ENCODE results near the gene HDGFL3.
A peak's percentile ranks its signal among the peaks of the same experiment; 100 is the strongest.

HDGFL3 gene

GRCh38 chr15:83082730-83083386, 124.8 kb downstream of the HDGFL3 start:
- DNase-seq, result no peak
- Histone ChIP-seq H2BK15ac (ENCODE audit: low read depth, poor library complexity, severe bottlenecking) (no peak overlapping the region), H3K4me2 (ENCODE audit: low read length, poor library complexity, severe bottlenecking) (peak overlapping the region; percentile 7), H3K4me1 (ENCODE audit: control insufficient read depth, insufficient read depth, low read depth, low read length) (no peaks in the 10 kb centered on the region), H3K36me3 (ENCODE audit: control insufficient read depth in 1 of 2, insufficient read depth in 2 of 2, low read depth in 1 of 2, low read length in 2 of 2) (no peaks in the 10 kb centered on the region), H3K23ac (ENCODE audit: low read length in 2 of 2) (no peak overlapping the region), H2BK12ac (ENCODE audit: low read length in 2 of 2) (no peak overlapping the region), H3K4me3 (ENCODE audit: insufficient read depth in 1 of 2, low read depth in 1 of 2, low read length in 2 of 2) (no peak overlapping the region), H2AK5ac (ENCODE audit: low read length, severe bottlenecking) (no peak overlapping the region), H3K9me3 (ENCODE audit: control insufficient read depth, low read length) (no peaks in the 10 kb centered on the region), H2BK120ac (ENCODE audit: low read depth, low read length) (no peak overlapping the region), H2BK5ac (ENCODE audit: low read depth, low read length, poor library complexity, severe bottlenecking) (no peak overlapping the region), H3K18ac (ENCODE audit: low read depth in 1 of 2, low read length in 2 of 2) (no peak overlapping the region), H3K79me1 (replicated peaks; ENCODE audit: low read length, poor library complexity, severe bottlenecking) (no peaks in the 10 kb centered on the region), H4K91ac (ENCODE audit: low read length) (no peak overlapping the region), H3K27me3 (ENCODE audit: control insufficient read depth in 1 of 2, insufficient read depth in 1 of 2, low read length in 2 of 2) (peaks cover 23 to 27% of the 10 kb centered on the region in 2 experiments), H3K4ac (ENCODE audit: low read depth in 1 of 2, low read length in 2 of 2) (no peak overlapping the region), H2AFZ (ENCODE audit: low read depth, low read length) (no peak overlapping the region), H4K8ac (ENCODE audit: low read length) (no peak overlapping the region), H3K9ac (ENCODE audit: low read length) (no peak overlapping the region), H3K14ac (ENCODE audit: low read length in 2 of 2) (peak overlapping the region in 1 of 2 experiments; percentile 55), H3K27ac (ENCODE audit: low read length, poor library complexity, severe bottlenecking) (no peak overlapping the region)
- 84% methylated on average over 4 of the region's 5 CpGs for WGBS

GRCh38 chr15:83081256-83082014, 126.2 kb downstream of the HDGFL3 start:
- Histone ChIP-seq H3K9me3 (ENCODE audit: control insufficient read depth, low read length) (no peaks in the 10 kb centered on the region), H3K36me3 (ENCODE audit: control insufficient read depth in 1 of 2, insufficient read depth in 2 of 2, low read depth in 1 of 2, low read length in 2 of 2) (no peaks in the 10 kb centered on the region), H2AK5ac (ENCODE audit: low read length, severe bottlenecking) (no peak overlapping the region), H3K4me1 (ENCODE audit: control insufficient read depth, insufficient read depth, low read depth, low read length) (no peaks in the 10 kb centered on the region), H2AFZ (ENCODE audit: low read depth, low read length) (no peak overlapping the region), H3K23ac (ENCODE audit: low read length in 2 of 2) (no peak overlapping the region), H4K91ac (ENCODE audit: low read length) (no peak overlapping the region), H3K14ac (ENCODE audit: low read length in 2 of 2) (no peak overlapping the region), H3K4ac (ENCODE audit: low read depth in 1 of 2, low read length in 2 of 2) (no peak overlapping the region), H3K18ac (ENCODE audit: low read depth in 1 of 2, low read length in 2 of 2) (no peak overlapping the region), H4K8ac (ENCODE audit: low read length) (no peak overlapping the region), H3K9ac (ENCODE audit: low read length) (no peak overlapping the region), H2BK15ac (ENCODE audit: low read depth, poor library complexity, severe bottlenecking) (no peak overlapping the region), H3K4me2 (ENCODE audit: low read length, poor library complexity, severe bottlenecking) (no peak overlapping the region), H2BK5ac (ENCODE audit: low read depth, low read length, poor library complexity, severe bottlenecking) (no peak overlapping the region), H3K27me3 (ENCODE audit: control insufficient read depth in 1 of 2, insufficient read depth in 1 of 2, low read length in 2 of 2) (peaks cover 23 to 32% of the 10 kb centered on the region in 2 experiments), H3K79me1 (replicated peaks; ENCODE audit: low read length, poor library complexity, severe bottlenecking) (no peaks in the 10 kb centered on the region), H3K27ac (ENCODE audit: low read length, poor library complexity, severe bottlenecking) (no peak overlapping the region), H2BK12ac (ENCODE audit: low read length in 2 of 2) (no peak overlapping the region), H3K4me3 (ENCODE audit: insufficient read depth in 1 of 2, low read depth in 1 of 2, low read length in 2 of 2) (no peak overlapping the region), H2BK120ac (ENCODE audit: low read depth, low read length) (no peak overlapping the region)
- WGBS, result 91% methylated on average over 4 of the region's 5 CpGs
- no peak for DNase-seq

- H2BK15ac ChIP-seq (ENCODE audit: low read depth, poor library complexity, severe bottlenecking), result no peak overlapping the region
- H3K4ac ChIP-seq (ENCODE audit: low read depth in 1 of 2, low read length in 2 of 2), result no peak overlapping the region
- H3K27ac ChIP-seq (ENCODE audit: low read length, poor library complexity, severe bottlenecking), result no peak overlapping the region
- no peak overlapping the region for H2BK120ac ChIP-seq (ENCODE audit: low read depth, low read length)
- H3K9ac ChIP-seq (ENCODE audit: low read length), result no peak overlapping the region
- no peaks in the 10 kb centered on the region for H3K36me3 ChIP-seq (ENCODE audit: control insufficient read depth in 1 of 2, insufficient read depth in 2 of 2, low read depth in 1 of 2, low read length in 2 of 2)
- no peak for DNase-seq
- H4K91ac ChIP-seq (ENCODE audit: low read length), result no peak overlapping the region
- no peak overlapping the region for H2BK5ac ChIP-seq (ENCODE audit: low read depth, low read length, poor library complexity, severe bottlenecking)
- H3K4me2 ChIP-seq (ENCODE audit: low read length, poor library complexity, severe bottlenecking), result no peak overlapping the region
- H3K23ac ChIP-seq (ENCODE audit: low read length in 2 of 2), result no peak overlapping the region
- no peak overlapping the region for H2AFZ ChIP-seq (ENCODE audit: low read depth, low read length)
- no peaks in the 10 kb centered on the region for H3K79me1 ChIP-seq (replicated peaks; ENCODE audit: low read length, poor library complexity, severe bottlenecking)
- H4K8ac ChIP-seq (ENCODE audit: low read length), result no peak overlapping the region
- no peak overlapping the region for H3K18ac ChIP-seq (ENCODE audit: low read depth in 1 of 2, low read length in 2 of 2)
- 54% methylated on average over 6 of the region's 7 CpGs for WGBS
- peaks cover 20 to 28% of the 10 kb centered on the region in 2 experiments for H3K27me3 ChIP-seq (ENCODE audit: control insufficient read depth in 1 of 2, insufficient read depth in 1 of 2, low read length in 2 of 2)
- H2AK5ac ChIP-seq (ENCODE audit: low read length, severe bottlenecking), result no peak overlapping the region
- peaks cover under 1% of the 10 kb centered on the region for H3K9me3 ChIP-seq (ENCODE audit: control insufficient read depth, low read length)
- H2BK12ac ChIP-seq (ENCODE audit: low read length in 2 of 2), result no peak overlapping the region
- H3K4me1 ChIP-seq (ENCODE audit: control insufficient read depth, insufficient read depth, low read depth, low read length), result no peaks in the 10 kb centered on the region
- H3K4me3 ChIP-seq (ENCODE audit: insufficient read depth in 1 of 2, low read depth in 1 of 2, low read length in 2 of 2), result no peak overlapping the region
- no peak overlapping the region for H3K14ac ChIP-seq (ENCODE audit: low read length in 2 of 2)
These were observed 128.9 kb downstream of the HDGFL3 start for GRCh38 chr15:83078712-83079111.
